ENCODE measurements around the gene STAG1.

The STAG1 gene

GRCh38 chr3:136329593-136329992 is 422.6 kb downstream of the STAG1 start:
- no peak for DNase-seq (ENCODE audit: low spot score)

GRCh38 chr3:136327671-136328070 is 424.5 kb downstream of the STAG1 start:
- DNase-seq (ENCODE audit: low spot score): no peak

GRCh38 chr3:136326316-136326715 is 425.9 kb downstream of the STAG1 start:
- DNase-seq (ENCODE audit: low spot score): no peak

- DNase-seq (ENCODE audit: low spot score): no peak
Observed at GRCh38 chr3:136311968-136312367, 440.2 kb downstream of the STAG1 start.

GRCh38 chr3:136311261-136311660 is 440.9 kb downstream of the STAG1 start:
- no peak for DNase-seq (ENCODE audit: low spot score)

- no peak for DNase-seq (ENCODE audit: low spot score)
Observed at GRCh38 chr3:136305879-136306278, 446.3 kb downstream of the STAG1 start.

GRCh38 chr3:136300444-136300843 is 451.7 kb downstream of the STAG1 start:
- DNase-seq (ENCODE audit: low spot score): no peak

GRCh38 chr3:136297826-136298225 is 454.4 kb downstream of the STAG1 start:
- no peak for DNase-seq (ENCODE audit: low spot score)

- no peak for DNase-seq (ENCODE audit: low spot score)
Observed at GRCh38 chr3:136296960-136297359, 455.2 kb downstream of the STAG1 start.

GRCh38 chr3:136294176-136294575 is 458.0 kb downstream of the STAG1 start:
- DNase-seq (ENCODE audit: low spot score): no peak

GRCh38 chr3:136293279-136293678 is 458.9 kb downstream of the STAG1 start:
- no peak for DNase-seq (ENCODE audit: low spot score)

GRCh38 chr3:136292500-136292899 is 459.7 kb downstream of the STAG1 start:
- DNase-seq (ENCODE audit: low spot score): no peak

GRCh38 chr3:136291302-136291701 is 460.9 kb downstream of the STAG1 start:
- no peak for DNase-seq (ENCODE audit: low spot score)

Data from globus pallidus (tissue), 1 donor.